Stimulated activated CD8-positive, alpha-beta memory T cell treated with anti-CD3 and anti-CD28 coated beads, Interleukin-7, amount 100 ng/mL, for 24 hours (primary cell): ENCODE results near the gene SEC23A.
"Not testable (repeated sequence)": the region's sequence is repeated elsewhere in the genome, so short reads cannot be mapped to it uniquely, and the experiment has no call there.

Experiments
- DNase-seq: peaks from one replicate; pipeline ENCODE4 v3.0.0-alpha.2; 2020; ENCODE audit warnings: low read depth

SEC23A gene

DNA sequence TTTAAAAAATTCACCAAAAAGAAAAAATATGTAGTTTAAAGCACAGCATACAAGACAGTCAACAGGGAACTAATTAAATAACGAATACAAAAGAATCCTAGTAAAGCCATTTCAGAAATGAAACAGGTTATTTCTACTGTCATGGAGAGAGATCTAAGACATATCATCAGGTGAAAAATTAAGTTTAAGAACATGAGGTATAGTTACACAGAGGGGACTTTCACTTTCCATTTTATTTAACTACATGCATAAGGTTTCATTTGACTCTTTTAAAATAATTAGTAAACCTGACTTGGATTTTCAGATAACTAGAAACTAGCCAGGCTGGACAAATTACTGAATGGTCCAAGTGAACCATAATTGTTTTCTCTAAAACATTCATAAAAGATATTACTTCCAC is 11.3 kb downstream of the SEC23A start:
- no peak for DNase-seq

DNA sequence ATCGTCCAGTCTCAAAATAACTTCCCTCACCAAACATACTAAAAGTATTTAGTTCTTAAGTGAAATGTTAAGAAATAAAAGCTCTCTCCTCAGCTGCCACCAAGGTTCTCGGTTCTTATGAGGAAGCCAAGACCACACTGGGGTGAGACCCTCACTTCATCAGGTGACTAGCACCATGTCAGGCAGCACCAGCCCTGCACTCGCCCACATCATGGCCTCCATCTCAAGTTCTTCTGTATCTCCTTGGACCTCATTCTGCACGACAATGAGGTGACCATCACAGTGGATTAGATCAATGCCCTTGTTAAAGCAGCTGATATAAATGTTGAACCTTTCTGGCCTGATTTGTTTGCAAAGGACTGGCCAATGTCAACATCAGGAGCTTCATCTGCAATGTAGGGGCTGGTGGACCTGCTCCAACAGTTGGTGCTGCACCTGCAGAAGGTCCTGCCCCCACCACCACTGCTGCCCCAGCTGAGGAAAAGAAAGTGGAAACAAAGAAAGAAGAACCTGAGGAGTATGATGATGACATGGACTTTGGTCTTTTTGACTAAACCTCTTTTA is 12.4 kb downstream of the SEC23A start:
- no peak for DNase-seq

DNA sequence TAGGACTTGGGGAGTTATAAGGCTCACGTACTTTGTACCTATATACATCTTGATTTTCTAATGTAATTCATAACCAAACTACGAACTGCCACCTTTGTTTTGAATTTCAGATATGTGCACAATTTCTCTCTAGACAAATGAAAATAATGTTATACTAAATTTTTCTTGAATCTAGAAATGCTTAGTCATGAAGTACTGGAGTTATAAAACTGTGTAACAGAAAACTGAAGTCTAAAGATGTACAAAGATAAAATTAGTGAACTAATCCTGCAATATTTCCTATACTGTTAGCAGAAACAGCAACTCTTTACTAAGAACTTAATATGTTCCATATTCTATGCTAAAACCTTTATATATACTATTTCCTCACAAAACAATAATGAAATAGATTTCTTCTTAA is 15.5 kb downstream of the SEC23A start:
- DNase-seq = no peak

DNA sequence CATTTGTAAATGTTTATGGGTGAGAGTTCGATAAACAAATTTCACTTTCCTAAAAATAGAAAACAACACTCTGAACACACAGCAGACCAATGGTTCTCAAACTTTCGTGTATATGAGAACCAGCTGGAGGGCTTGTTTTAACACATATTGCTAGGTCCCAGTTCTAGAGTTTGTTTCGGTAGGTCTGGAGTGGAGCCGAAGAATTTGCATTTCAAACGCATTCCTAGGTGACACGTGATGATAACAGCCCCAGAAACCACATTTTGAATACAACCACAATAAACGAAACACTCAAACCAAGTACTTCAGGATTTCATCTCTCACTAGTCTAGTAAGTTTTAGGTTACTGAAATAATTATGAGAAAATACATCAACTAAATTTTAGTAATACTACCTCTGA is 17.1 kb downstream of the SEC23A start:
- DNase-seq = no peak

DNA sequence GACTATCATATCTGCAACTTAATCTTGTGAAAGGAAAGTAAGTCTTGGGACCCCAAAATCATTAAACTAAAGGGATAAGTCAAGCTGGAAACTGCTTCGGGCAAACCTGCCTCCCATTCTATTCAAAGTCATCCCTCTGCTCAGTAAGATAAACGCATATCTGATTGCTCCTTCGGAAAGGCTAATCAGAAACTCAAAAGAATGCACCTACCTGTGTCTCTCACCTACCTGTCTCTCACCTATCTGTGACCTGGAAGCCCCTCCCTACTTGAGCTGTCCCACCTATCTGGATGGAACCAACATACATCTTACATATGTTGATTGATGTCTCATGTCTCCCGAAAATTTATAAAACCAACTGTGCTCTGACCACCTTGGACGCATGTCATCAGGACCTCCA is 19.9 kb downstream of the SEC23A start:
- DNase-seq = no peak

DNA sequence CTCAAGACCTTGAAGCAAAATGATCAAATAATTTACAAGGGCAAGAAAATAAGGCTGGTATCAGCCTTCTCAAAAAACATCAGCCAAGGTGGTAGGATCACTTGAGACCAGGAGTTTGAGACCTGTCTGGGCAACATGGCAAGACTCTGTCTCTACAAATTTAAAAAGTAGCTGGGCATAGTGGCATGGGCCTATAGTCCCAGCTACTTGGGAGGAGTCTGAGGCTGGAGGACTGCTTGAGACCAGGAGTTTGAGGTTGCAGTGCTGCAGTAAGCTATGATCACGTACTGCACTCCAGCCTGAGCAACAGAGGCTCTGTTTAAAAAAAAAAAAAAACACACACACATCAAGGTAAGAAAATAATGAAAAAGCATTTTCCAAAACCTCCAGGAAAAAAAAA is 22.1 kb downstream of the SEC23A start:
- no peak for DNase-seq

DNA sequence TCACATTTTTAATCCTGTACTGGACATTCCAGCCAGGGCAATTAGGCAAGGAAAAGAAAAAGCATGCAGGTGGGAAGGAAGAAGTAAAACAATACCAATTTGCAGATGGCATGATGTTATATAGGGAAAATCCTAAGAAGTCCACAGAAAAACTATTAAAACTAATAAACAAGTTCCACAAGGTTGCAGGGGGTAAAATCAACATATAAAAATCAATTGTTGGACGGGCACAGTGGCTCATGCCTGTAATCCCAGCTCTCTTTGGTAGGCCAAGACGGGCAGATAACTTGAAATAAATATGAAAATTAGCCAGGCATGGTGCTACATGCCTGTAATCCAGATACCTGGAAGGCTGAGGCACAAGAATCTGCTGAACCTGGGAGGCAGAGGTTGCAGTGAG is 31.9 kb downstream of the SEC23A start:
- DNase-seq = no peak

DNA sequence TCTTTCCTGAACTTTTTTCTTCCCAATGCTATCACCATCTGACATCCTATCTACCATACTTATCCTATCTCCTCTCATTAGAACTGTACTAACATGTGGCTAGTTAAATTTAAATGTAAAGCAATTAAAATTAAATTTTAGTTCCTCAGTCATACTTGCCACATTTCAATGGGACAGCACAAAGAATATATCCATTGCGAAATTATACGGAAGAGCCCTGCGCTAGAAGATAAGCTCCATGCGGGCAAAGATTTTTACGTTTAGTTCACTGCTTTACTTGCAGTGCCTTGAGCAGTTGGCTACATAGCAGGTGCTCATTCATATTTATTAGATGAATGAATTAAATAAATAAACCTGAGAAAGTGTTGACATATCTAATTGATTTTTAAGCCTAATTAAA is 33.1 kb downstream of the SEC23A start:
- DNase-seq = no peak

DNA sequence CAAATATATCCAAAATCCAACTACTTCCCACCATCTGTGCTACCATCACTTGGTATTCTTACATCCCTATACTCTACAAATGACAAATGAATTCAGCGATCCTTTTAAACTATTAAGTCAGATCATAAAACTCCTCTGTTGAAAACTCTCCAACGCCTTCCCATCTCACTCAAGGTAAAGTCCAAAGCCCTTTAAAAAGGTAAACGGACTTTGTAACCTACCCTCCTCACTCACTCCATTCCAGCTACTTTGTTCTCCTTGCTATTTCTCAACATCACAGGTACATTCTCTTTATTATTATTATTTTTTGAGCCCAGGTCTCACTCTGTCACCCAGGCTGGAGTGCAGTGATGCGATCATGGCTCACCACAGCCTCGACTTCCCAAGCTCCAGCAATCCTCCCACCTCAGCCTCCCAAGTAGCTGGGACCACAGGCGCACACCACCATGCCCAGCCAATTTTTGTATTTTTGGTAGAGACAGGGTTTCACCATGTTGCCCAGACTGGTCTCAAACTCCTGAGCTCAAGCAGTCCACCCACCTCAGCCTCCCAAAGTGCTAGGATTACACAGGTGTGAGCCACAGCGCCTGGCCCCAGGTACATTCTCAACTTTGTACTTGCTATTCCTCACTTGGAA is 33.7 kb downstream of the SEC23A start:
- DNase-seq = not testable (repeated sequence)

DNA sequence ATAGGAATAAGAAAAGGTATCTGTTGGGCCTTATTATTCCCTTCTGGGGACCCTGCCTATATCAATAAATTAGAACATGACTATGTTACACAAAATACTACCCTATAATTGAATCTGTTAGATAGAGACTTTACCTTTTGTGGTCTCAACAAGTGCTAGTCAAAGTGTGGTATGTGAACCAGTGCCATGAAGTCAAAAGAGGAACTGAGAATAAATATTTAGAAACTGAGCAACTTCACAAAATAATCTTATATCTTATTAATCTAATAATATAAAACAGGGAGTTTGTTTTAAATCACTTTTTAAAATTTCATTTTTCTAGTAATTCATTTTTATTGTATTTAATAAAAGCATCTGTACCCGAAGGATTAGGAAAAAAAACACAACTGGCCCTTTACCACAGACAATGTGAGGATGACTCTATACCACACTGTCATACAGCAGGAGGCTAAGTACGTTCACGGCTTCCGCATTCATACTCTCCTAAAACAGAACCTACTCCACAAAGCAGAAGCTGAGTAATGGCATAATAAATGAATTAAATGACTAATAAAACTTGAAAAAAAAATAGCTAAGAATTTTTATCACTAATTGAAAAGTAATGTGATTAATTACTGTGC is 42.1 kb downstream of the SEC23A start:
- DNase-seq = no peak

DNA sequence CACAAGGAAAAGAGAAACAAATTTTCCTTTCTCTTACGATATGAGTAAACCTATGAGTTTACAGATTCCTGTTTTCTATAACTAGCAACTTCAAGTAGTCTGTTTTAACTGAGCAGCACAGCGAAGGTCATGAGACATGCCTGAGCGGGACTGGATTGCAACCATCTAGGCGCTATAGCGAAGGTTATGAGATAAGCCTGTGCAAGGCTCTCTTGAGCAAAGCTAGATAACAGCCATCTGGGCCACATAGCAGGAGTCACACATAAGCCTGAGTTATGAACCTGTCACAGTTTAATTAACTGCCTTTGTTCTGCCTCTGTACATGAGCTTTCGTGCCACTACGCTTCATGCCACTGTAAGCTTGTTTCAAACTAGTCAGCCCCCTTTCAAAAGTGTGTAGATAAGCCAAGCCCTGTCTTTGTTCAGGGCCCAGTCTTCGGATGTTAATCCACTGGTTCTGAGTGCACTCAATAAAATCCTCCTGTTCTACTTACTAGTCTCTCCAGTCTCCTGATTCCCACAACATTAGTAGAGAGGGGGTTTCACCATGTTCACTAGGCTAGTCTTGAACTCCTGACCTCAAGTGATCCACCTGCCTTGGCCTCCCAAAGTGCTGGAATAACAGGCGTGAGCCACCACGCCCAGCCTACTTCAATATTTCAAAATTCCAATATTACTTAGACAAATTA is 47.1 kb downstream of the SEC23A start:
- DNase-seq = no peak

DNA sequence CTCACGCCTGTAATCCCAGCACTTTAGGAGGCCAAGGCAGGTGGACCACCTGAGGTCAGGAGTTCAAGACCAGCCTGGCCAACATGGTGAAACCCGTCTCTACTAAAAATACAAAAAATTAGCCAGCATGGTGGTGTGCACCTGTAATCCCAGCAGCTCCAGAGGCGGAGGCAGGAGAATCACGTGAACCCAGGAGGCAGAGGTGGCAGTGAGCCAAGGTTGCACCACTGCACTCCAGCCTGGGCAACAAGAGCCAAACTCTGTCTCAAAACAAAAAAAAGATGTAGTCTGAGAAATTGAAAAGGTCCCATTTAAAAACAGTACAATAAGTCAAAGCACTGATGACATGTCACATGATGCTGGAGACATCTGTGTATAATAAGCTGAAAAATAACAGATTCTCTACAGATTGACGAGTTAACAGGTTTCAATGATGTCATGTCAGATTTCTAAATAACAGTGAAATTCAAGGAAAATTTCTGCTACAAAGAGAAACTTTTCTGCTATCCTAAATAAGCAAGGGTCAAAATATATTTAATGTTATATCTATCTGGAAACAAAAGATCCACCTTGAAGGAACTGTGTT is 50.1 kb downstream of the SEC23A start:
- not testable (repeated sequence) for DNase-seq

DNA sequence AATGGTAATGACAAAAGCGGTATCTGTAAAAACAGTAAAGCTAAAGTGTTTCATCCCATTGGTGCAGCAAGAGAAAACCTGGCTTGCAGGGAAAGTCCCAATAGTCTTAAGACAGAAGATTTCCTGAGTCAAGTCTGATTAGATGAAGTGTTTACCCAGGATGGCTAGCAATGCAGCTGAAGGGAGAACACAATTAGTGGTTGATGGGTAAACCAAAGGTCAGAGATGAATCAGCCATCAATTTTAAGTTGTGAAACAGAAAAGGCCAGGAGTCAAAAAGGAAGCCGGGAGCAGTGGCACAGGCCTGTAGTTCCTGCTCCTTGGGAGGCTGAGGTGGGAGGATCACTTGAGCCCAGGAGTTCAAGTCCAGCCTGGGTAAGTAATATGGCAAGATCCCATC is 52.6 kb downstream of the SEC23A start:
- DNase-seq = no peak

DNA sequence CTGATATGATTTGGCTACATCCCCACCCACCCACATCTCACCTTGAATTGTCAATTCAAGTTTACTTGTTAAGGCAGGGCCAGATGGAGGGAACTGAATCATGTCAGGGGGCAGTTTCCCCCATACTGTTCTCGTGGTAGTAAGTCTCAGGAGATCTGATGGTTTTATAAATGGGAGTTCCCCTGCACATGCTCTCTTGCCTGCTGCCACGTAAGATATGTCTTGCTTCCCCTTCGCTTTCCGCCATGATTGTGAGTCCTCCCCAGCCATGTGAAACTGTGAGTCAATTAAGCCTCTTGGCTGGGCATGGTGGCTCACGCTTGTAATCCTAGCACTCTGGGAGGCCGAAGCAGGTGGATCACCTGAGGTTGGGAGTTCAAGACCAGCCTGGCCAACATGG is 57.1 kb downstream of the SEC23A start:
- not testable (repeated sequence) for DNase-seq

DNA sequence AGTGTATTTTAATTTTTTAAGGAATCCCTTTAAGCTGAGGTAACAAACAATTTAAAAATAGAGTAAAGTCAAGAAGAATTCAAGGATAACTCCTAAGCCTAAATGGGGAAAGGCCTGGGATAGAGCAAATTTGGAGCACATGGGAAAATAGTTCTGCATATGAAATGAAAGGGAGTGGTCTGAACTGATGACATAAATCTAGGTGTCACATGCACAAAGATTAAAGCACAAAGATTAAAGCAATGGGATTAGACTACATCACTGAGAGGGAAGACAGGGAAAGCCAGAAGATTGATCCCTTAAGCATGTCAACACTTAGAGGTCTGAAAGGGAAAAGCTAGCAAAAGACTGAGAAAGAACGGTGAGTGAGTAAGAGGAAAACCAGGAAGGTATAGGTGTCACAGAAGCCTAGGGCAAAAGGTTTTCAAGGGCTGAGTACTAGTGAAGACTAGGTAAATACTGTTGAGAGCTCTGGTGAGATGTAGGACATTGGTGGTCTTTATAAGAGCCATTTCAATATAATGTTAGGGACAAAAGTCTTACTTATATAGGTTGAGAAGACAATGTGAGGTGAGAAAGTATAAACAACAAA is 59.6 kb downstream of the SEC23A start:
- no peak for DNase-seq

DNA sequence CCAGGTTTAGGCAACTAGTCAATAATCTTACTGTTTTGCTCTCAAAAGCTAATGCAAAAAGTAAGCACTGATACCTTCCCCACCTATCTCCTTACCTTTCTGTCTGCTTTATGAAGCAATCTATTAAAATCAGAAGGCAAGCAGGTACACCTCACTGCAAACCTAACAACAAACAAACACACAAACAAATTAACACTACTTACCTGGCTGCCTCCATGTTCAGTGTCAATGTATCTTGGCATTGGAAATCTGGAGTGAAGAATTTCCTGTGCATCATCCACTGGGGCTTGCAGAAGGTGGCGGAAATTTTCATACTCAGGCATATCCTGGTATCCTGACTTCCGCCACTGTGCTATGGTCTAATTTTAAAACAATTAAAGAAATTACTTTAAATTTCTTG is 62.5 kb downstream of the SEC23A start:
- no peak for DNase-seq

DNA sequence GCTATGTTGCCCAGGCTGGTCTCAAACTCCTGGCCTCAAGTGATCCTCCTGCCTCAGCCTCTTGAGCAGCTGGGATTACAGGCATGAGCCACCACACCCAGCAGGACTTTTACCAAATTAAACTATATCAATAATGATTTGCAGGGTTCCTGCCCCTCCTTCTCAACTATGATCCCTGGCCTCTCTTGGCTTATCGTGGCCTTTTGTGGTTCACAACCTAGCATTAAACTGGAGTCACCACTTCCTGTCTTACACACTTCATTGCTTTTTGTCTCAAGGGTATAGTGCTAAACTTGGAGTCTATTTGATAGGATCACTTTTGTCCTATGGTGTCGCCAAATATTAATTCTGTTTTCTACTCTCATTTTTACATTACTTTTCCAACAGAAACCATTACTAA is 64.5 kb downstream of the SEC23A start:
- DNase-seq = no peak

DNA sequence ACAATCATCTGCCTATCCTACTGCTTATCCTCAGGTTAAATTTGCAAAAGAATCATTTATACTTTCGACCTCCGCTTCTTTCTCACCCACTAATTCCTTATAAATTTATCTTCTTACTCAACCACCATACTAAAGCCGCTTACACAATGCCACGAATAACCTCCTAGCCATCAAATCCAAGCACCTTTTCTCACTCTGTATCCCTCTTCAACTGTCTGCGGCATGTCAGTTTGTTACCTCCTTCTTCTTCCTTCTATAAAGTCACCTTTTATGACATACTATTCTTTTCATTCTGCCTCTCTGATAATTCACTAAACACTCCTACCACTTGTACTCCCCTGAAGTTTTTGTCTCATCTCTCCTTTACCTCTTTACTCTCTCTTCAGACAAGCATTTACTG is 66.3 kb downstream of the SEC23A start:
- DNase-seq = no peak

DNA sequence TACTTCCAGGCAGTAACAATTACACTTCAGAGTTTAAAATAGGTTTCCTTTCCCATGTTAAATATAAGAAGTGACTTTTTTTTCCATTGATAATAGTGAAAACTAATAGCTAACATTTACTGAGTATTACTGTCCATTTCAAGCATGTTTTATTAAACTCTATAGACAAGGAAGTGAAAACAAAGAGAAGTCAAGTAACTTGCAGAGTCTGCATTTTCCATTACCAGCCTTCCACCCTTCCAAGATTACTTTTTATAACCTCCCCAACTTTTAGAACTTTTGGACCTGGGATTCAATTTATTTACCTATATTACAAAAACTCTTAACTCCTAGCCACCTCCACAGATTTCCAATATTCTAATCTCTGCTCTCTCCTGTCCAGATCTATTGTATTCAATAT is 67.7 kb downstream of the SEC23A start:
- no peak for DNase-seq

DNA sequence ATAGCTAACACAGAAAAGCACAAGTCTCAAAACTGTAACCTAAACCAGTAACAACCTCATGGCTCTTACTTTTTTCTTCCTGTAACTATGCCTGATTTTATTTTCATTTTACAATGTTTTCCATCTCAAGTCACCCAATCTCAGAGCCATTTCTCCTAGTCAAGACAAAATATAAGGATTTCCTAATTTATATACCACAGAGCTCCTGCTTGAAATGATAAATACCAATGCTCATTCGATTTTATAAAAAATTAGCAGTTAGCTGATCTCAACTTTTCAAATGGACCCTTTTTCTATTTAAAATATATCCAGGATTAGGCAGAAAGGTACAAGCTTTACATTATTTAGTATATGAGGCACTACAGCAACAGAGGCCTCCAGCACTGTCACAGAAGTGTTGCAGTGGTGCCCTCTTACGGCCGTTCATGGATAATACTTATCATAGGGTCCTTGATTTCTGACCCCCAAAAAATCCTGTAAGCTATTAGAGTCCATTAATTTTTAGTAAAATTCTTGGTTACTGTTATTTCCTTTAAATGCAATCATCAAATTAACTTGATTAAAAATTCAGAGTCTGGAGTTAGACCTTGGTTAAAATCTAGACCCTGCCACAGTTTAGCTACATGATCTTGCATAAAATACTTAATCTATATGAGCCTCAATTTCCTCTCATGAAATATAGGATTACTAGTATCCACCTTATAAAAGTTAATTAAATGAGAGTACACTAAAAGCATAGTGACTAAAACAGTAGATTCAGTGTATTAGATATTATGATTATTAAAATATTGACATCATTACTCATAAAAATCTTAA is 68.3 kb downstream of the SEC23A start:
- no peak for DNase-seq

DNA sequence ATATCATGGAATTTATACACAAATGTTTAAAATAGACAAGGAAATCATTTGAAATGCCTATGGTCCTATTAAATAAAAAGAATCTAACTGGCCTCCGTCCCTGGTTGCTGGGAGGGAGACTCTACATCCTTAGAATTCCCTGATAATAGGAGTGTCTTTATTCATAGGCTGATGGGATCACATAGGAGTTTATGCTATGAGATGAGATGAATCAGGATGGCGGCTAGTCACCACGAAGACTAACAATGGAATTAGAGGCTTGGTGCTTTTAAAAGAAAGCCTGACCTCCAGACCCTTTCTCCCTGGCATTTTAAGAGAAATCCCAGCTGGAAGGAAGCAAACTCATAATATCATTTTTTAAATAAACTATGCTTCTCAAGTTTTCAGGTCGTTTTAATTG is 69.7 kb downstream of the SEC23A start:
- no peak for DNase-seq

DNA sequence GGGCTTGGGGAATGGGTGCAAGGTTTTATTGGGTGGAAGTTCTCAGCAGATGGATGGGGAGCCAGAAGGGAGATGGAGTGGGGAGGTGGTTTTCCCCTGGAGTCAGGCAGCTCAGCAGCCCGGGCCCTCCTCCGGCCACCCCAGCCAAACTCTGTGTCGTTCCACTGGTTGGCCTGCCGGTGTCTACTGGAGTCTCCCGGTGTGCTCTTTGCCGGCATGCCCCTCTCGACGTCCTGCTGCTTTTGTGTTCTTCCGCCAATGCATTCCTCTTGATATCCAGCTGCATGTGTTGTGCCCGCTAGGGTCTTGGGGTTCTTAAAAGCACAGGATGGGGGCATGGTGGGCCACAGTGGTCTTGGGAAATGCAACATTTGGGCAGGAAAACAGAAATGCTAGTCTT is 72.8 kb downstream of the SEC23A start:
- no peak for DNase-seq
